OCI-LY1 (cell line): ENCODE results near the gene CRK.

ENCODE experiments used
- H2AFZ ChIP-seq: fragments of 200-600 bp; sonication (generic), shearing (Covaris generic); 2 replicates; pipeline ENCODE4 v1.6.0; 2014; ENCODE audit warnings: antibody characterized with exemption, mild to moderate bottlenecking, low read length
- H3F3A ChIP-seq: fragments of 200-600 bp; sonication (generic), shearing (Covaris generic); 2 replicates; pipeline ENCODE4 v1.6.0; 2014; ENCODE audit warnings: mild to moderate bottlenecking, antibody characterized with exemption, low read length, moderate library complexity; ENCODE audit not compliant: insufficient read depth
- H3K27ac ChIP-seq: fragments of 200-600 bp; sonication (generic); 2 replicates; pipeline ENCODE4 v1.5.1; 2014; ENCODE audit warnings: low read length, mixed run types, mild to moderate bottlenecking, low read depth; ENCODE audit not compliant: poor library complexity, severe bottlenecking
- H3K27me3 ChIP-seq: fragments of 200-600 bp; sonication (generic); 2 replicates; pipeline ENCODE4 v1.6.0; 2014; ENCODE audit warnings: antibody characterized with exemption, mild to moderate bottlenecking, low read length, moderate library complexity; ENCODE audit not compliant: insufficient read depth
- H3K36me3 ChIP-seq: fragments of 200-600 bp; sonication (generic); 2 replicates; pipeline ENCODE4 v1.6.1; 2014; ENCODE audit warnings: mild to moderate bottlenecking, antibody characterized with exemption, low read length, moderate library complexity, mixed read lengths; ENCODE audit not compliant: insufficient read depth
- H3K4me1 ChIP-seq: fragments of 200-600 bp; sonication (generic); 2 replicates; pipeline ENCODE4 v1.5.1; 2014; ENCODE audit warnings: mild to moderate bottlenecking, low read length, moderate library complexity; ENCODE audit not compliant: insufficient read depth, severe bottlenecking
- H3K4me2 ChIP-seq: fragments of 200-600 bp; sonication (generic), shearing (Covaris generic); 2 replicates; pipeline ENCODE4 v1.6.1; 2014; ENCODE audit warnings: low read length
- H3K4me3 ChIP-seq: fragments of 200-600 bp; sonication (generic); 2 replicates; pipeline ENCODE4 v1.5.1; 2014; ENCODE audit warnings: low read length, low read depth, mild to moderate bottlenecking, mixed read lengths; ENCODE audit not compliant: poor library complexity, severe bottlenecking
- H3K79me2 ChIP-seq: fragments of 200-600 bp; shearing (Covaris generic); 2 replicates; pipeline ENCODE4 v1.6.1; 2016; ENCODE audit warnings: mixed run types, low read length, mixed read lengths; ENCODE audit not compliant: insufficient read depth
- H3K9ac ChIP-seq: fragments of 200-600 bp; sonication (generic), shearing (Covaris generic); 2 replicates; pipeline ENCODE4 v1.6.1; 2014; ENCODE audit warnings: mild to moderate bottlenecking, low read length, mixed read lengths
- H3K9me2 ChIP-seq: fragments of 200-600 bp; sonication (generic), shearing (Covaris generic); 2 replicates; pipeline ENCODE4 v1.6.1; 2014; ENCODE audit warnings: low read depth, mild to moderate bottlenecking, low read length, mixed read lengths
- H3K9me3 ChIP-seq: fragments of 200-600 bp; shearing (Covaris generic); 2 replicates; pipeline ENCODE4 v1.6.1; 2014; ENCODE audit warnings: low read length, mixed read lengths
- H4K20me1 ChIP-seq: fragments of 200-600 bp; sonication (generic), shearing (Covaris generic); 2 replicates; pipeline ENCODE4 v1.6.0; 2016; ENCODE audit warnings: mild to moderate bottlenecking, low read length; ENCODE audit not compliant: insufficient read depth
- EZH2 ChIP-seq: fragments of 200-600 bp; sonication (generic), shearing (Covaris generic); IDR thresholded peaks from 2 replicates; pipeline ENCODE4 v1.8.0; 2017; ENCODE audit warnings: borderline replicate concordance, mixed run types, mild to moderate bottlenecking, antibody characterized with exemption, low read length, moderate library complexity, mixed read lengths
- TF ChIP-seq, protein P1 (sequence below): fragments of 200-600 bp; sonication (generic), shearing (Covaris generic); IDR thresholded peaks from 2 replicates; pipeline ENCODE4 v1.5.1; 2017; ENCODE audit warnings: mild to moderate bottlenecking, antibody characterized with exemption, low read length, moderate library complexity, mixed read lengths

Gene CRK

DNA sequence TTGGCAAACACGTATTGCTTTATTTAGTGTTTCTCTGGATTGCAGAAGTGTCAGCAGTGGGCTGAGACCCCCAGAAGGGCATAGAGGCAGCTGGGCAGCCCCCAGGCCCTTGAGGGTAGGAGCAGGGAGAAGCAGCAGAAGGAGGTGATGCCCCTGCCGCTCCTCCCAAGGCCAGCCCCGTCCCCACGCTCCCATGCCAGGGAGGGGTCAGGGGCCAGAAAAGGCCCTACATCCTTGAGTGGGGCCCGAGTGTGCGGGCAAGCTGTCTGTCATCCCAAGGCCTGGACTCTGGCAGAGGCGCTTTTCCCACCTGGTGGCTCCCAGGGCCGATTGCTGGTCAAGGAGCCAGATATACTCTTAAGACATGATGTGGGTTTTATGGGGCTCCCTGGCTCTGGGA is 8.2 kb upstream of the CRK start:
- Histone ChIP-seq H3K9me3 (no peaks in the 10 kb centered on the region), H3K36me3 (peaks cover 25% of the 10 kb centered on the region), H3K4me2 (no peak overlapping the region), H3K79me2 (no peaks in the 10 kb centered on the region), H3K9ac (no peak overlapping the region), H3K4me1 (peaks cover 9% of the 10 kb centered on the region), H3F3A (no peaks in the 10 kb centered on the region), H3K27me3 (no peaks in the 10 kb centered on the region), H3K9me2 (no peaks in the 10 kb centered on the region), H3K4me3 (no peak overlapping the region), H2AFZ (no peak overlapping the region), H3K27ac (no peak overlapping the region), H4K20me1 (no peaks in the 10 kb centered on the region)
- TF ChIP-seq, protein P1, sequence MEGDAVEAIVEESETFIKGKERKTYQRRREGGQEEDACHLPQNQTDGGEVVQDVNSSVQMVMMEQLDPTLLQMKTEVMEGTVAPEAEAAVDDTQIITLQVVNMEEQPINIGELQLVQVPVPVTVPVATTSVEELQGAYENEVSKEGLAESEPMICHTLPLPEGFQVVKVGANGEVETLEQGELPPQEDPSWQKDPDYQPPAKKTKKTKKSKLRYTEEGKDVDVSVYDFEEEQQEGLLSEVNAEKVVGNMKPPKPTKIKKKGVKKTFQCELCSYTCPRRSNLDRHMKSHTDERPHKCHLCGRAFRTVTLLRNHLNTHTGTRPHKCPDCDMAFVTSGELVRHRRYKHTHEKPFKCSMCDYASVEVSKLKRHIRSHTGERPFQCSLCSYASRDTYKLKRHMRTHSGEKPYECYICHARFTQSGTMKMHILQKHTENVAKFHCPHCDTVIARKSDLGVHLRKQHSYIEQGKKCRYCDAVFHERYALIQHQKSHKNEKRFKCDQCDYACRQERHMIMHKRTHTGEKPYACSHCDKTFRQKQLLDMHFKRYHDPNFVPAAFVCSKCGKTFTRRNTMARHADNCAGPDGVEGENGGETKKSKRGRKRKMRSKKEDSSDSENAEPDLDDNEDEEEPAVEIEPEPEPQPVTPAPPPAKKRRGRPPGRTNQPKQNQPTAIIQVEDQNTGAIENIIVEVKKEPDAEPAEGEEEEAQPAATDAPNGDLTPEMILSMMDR = no peak
- TF ChIP-seq EZH2 = no peak

GRCh38 chr17:1462164-1463112 is 6.4 kb upstream of the CRK start:
- H3K4me1 ChIP-seq = peaks cover 9% of the 10 kb centered on the region
- H3K4me3 ChIP-seq = no peak overlapping the region
- H3F3A ChIP-seq = no peaks in the 10 kb centered on the region
- no peak overlapping the region for H3K4me2 ChIP-seq
- H3K79me2 ChIP-seq = no peaks in the 10 kb centered on the region
- H3K27me3 ChIP-seq = no peaks in the 10 kb centered on the region; the same call in 1 of the 2 replicates
- H3K9ac ChIP-seq = no peak overlapping the region
- no peak overlapping the region for H3K27ac ChIP-seq
- peaks cover 10% of the 10 kb centered on the region for H3K36me3 ChIP-seq
- no peak overlapping the region for H2AFZ ChIP-seq
- no peaks in the 10 kb centered on the region for H3K9me2 ChIP-seq
- no peaks in the 10 kb centered on the region for H4K20me1 ChIP-seq
- no peaks in the 10 kb centered on the region for H3K9me3 ChIP-seq
- TF ChIP-seq EZH2 = no peak
- TF ChIP-seq, protein P1 = no peak

GRCh38 chr17:1461198-1461944 is 5.3 kb upstream of the CRK start:
- peaks cover 16% of the 10 kb centered on the region for H3K4me1 ChIP-seq
- H3K4me3 ChIP-seq = no peak overlapping the region
- no peak overlapping the region for H3K27ac ChIP-seq
- H4K20me1 ChIP-seq = no peaks in the 10 kb centered on the region
- peaks cover 6% of the 10 kb centered on the region for H3K36me3 ChIP-seq
- H3F3A ChIP-seq = no peaks in the 10 kb centered on the region
- TF ChIP-seq, protein P1 = no peak
- no peak for TF ChIP-seq EZH2
- H3K9ac ChIP-seq = no peak overlapping the region
- H3K4me2 ChIP-seq = no peak overlapping the region
- H2AFZ ChIP-seq = no peak overlapping the region
- H3K79me2 ChIP-seq = no peaks in the 10 kb centered on the region
- H3K9me3 ChIP-seq = no peaks in the 10 kb centered on the region
- H3K27me3 ChIP-seq = no peaks in the 10 kb centered on the region; the same call in 1 of the 2 replicates
- H3K9me2 ChIP-seq = no peaks in the 10 kb centered on the region
